Measurements from ENCODE around the gene BBS1.

GRCh38 chr11:66492161-66492865 lies 18.1 kb upstream of the BBS1 start:
- TF ChIP-seq MAX (IDR thresholded peaks at IDR 0.05; ENCODE audit: low read depth, low read length): no peak
- no peak for TF ChIP-seq CTCF (IDR thresholded peaks at IDR 0.05; ENCODE audit: low read depth, low read length)
- no peak for TF ChIP-seq POLR2A (IDR thresholded peaks at IDR 0.05; ENCODE audit: extremely low read depth, insufficient read length)
- no peak for TF ChIP-seq MYC (IDR thresholded peaks at IDR 0.05; ENCODE audit: low read depth, low read length)
